T-cell (primary cell): ENCODE measurements around the gene CLIC3. TPM values are rescaled to one million over a fixed set of nuclear protein-coding genes. Genes with fewer than 3 reads are reported as not detected.

Experiments used
- ATAC-seq, 4 experiments: fragments of 200-7000 bp in 3 of 4; fragments of 150-1000 bp in 1 of 4; cut with Tn5 transposase; replicated peaks in 1 of 4; 1 replicate in 3 of 4; 2 replicates in 1 of 4; pipeline ENCODE4 v1.10.0; 2021; ENCODE audit warnings: moderate library complexity in 3 of 4, mild to moderate bottlenecking in 2 of 4, moderate number of reproducible peaks in 1 of 4
- CTCF ChIA-PET, 2 donors: fragments of 300-600 bp; sonication (Branson Sonifier 250); formaldehyde crosslinking; loops; one replicate each; lab custom pipeline; 2022; ENCODE audit warnings: antibody characterized with exemption in 2 of 2; lab: Charles Lee
- POLR2A ChIA-PET, 2 donors: fragments of 300-600 bp; sonication (Branson Sonifier 250); formaldehyde crosslinking; loops; one replicate each; lab custom pipeline; 2022; ENCODE audit warnings: antibody characterized with exemption in 2 of 2; lab: Charles Lee
- DNase-seq, 35 experiments: peaks; one replicate each; pipeline versions ENCODE4 v3.0.0 to v3.0.0-alpha.2; 2013 to 2023
- H3K27ac ChIP-seq: one replicate; pipeline ENCODE4 v1.5.1; 2013; ENCODE audit warnings: low read length
- H3K27me3 ChIP-seq, 2 experiments: replicated peaks in 1 of 2; 1 replicate in 1 of 2; 2 replicates in 1 of 2; pipeline versions ENCODE4 v1.6.1 to v1.7.0; 2013; ENCODE audit warnings: low read length in 1 of 2, mixed read lengths in 1 of 2; ENCODE audit not compliant: control insufficient read depth in 2 of 2, insufficient read depth in 2 of 2; ENCODE audit errors: extremely low read depth in 1 of 2
- H3K36me3 ChIP-seq, 2 donors: 1 replicate in 1 of 2; 2 replicates in 1 of 2; pipeline versions ENCODE4 v1.6.1 to v1.7.0; 2013; ENCODE audit warnings: low read length in 1 of 2; ENCODE audit not compliant: control insufficient read depth in 2 of 2, insufficient read depth in 1 of 2; ENCODE audit errors: extremely low read depth in 1 of 2
- H3K4me1 ChIP-seq, 2 experiments: 1 replicate in 1 of 2; 2 replicates in 1 of 2; pipeline versions ENCODE4 v1.6.1 to v1.7.0; 2013; ENCODE audit warnings: low read length in 2 of 2, mixed read lengths in 1 of 2; ENCODE audit not compliant: insufficient read depth in 2 of 2, control insufficient read depth in 1 of 2; ENCODE audit errors: extremely low read depth in 1 of 2
- H3K4me3 ChIP-seq, 2 donors: 1 replicate in 1 of 2; 2 replicates in 1 of 2; pipeline versions ENCODE4 v1.5.1 to v1.7.0; 2013; ENCODE audit warnings: mild to moderate bottlenecking in 2 of 2, low read length in 1 of 2, moderate library complexity in 1 of 2; ENCODE audit not compliant: control insufficient read depth in 1 of 2; ENCODE audit errors: extremely low read depth in 1 of 2
- H3K9me3 ChIP-seq: 2 replicates; pipeline ENCODE4 v1.7.0; 2013
- H3K27ac Mint-ChIP-seq, 2 donors: one replicate each; pipeline ENCODE4 v1.8.0; 2020 to 2021; ENCODE audit warnings: mild to moderate bottlenecking in 2 of 2, mixed read lengths in 2 of 2
- H3K27me3 Mint-ChIP-seq, 2 donors: one replicate each; pipeline ENCODE4 v1.8.0; 2021 to 2022; ENCODE audit warnings: mixed read lengths in 2 of 2
- H3K36me3 Mint-ChIP-seq: one replicate; pipeline ENCODE4 v1.8.0; 2021; ENCODE audit warnings: mixed read lengths
- H3K4me1 Mint-ChIP-seq, 3 donors: one replicate each; pipeline ENCODE4 v1.8.0; 2020 to 2022; ENCODE audit warnings: mixed read lengths in 3 of 3, mild to moderate bottlenecking in 1 of 3
- H3K4me3 Mint-ChIP-seq, 3 donors: one replicate each; pipeline ENCODE4 v1.8.0; 2020 to 2022; ENCODE audit warnings: mild to moderate bottlenecking in 3 of 3, mixed read lengths in 3 of 3, moderate library complexity in 3 of 3
- H3K9me3 Mint-ChIP-seq, 3 donors: one replicate each; pipeline ENCODE4 v1.8.0; 2020 to 2022; ENCODE audit warnings: mixed read lengths in 3 of 3
- WGBS: methylation state at CpG from one replicate; pipeline ENCODE4 v1.1.5; 2013; ENCODE audit warnings: missing lambda C conversion rate; ENCODE audit not compliant: insufficient coverage; 5-methylcytosine and 5-hydroxymethylcytosine counted together
- total RNA-seq, 35 experiments: library from RNA in 6 of 35; stranded (reverse) in 6 of 35; fragments of 120-200 nt in 1 of 35; gene quantifications; one replicate each; pipeline versions ENCODE4 v1.2.1 to v1.2.4 and lab custom pipeline; 2013 to 2026

Gene CLIC3
- total RNA-seq, 5 donors from 2014 or later (not counting 1 experiment from before 2014, with no cell fraction given), result 5.4 to 24.7 (median 8.0) TPM

- peaks cover 8 to 44% of the 10 kb centered on the region in 2 experiments for H3K4me1 ChIP-seq
- H3K27ac Mint-ChIP-seq, result peak overlapping the region; percentile 72 to 78
- H3K9me3 Mint-ChIP-seq, result no peaks in the 10 kb centered on the region
- peaks cover 11 to 25% (median 19%) of the 10 kb centered on the region in 3 donors for H3K4me1 Mint-ChIP-seq
- H3K4me3 ChIP-seq, result no peak overlapping the region
- peaks cover 0 to 20% of the 10 kb centered on the region in 2 experiments for H3K27me3 ChIP-seq
- peaks cover 3% of the 10 kb centered on the region for H3K36me3 Mint-ChIP-seq
- WGBS, result 76% methylated on average over 6 of the region's 10 CpGs
- H3K4me3 Mint-ChIP-seq, result peak overlapping the region; percentile 76 to 84 (median 80)
- POLR2A ChIA-PET, result no interaction called here
- ATAC-seq (no peak), DNase-seq (no peak)
- peaks cover 5 to 14% of the 10 kb centered on the region in 2 donors for H3K27me3 Mint-ChIP-seq
- no peak overlapping the region for H3K27ac ChIP-seq
- CTCF ChIA-PET, result interaction anchor here in 1 of 2 donors (0.5 kb wide), 1 partner anchor 9 kb away, joined by 3 read pairs; no protein-coding TSS in a partner anchor
- no peaks in the 10 kb centered on the region for H3K9me3 ChIP-seq
- H3K36me3 ChIP-seq, result peaks cover 4 to 13% of the 10 kb centered on the region in 2 donors
Measured at GRCh38 chr9:136990242-136990911, 6.0 kb downstream of the CLIC3 start.

DNA sequence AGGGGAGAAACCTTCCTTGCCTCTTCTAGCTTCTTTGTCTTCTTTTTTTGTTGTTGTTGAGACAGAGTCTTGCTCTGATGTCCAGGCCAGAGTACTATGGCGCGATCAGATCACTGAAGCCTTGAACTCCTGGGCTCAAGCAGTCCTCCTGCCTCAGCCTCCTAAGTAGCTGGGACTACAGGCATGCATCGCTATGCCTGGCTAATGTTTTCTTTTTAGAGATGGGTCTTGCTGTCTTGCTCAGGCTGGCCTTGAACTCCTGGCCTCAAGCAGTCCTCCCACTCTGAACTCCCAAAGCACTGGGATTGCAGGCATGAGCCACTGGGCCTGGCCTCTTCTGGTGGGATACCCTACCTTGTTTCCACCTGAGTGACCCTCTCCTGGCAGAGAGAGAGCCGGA lies 7.5 kb downstream of the CLIC3 start:
- no peaks in the 10 kb centered on the region for H3K9me3 Mint-ChIP-seq
- DNase-seq (no peak), ATAC-seq (no peak)
- no peak overlapping the region for H3K4me3 ChIP-seq
- H3K4me3 Mint-ChIP-seq, result no peak overlapping the region
- no peaks in the 10 kb centered on the region for H3K9me3 ChIP-seq
- POLR2A ChIA-PET, result no interaction called here
- peaks cover 3% of the 10 kb centered on the region for H3K36me3 Mint-ChIP-seq
- H3K4me1 ChIP-seq, result peaks cover 8 to 43% of the 10 kb centered on the region in 2 experiments
- H3K36me3 ChIP-seq, result peaks cover 4 to 7% of the 10 kb centered on the region in 2 donors
- no peak overlapping the region for H3K27ac ChIP-seq
- peaks cover 14 to 24% (median 16%) of the 10 kb centered on the region in 3 donors for H3K4me1 Mint-ChIP-seq
- H3K27me3 Mint-ChIP-seq, result peaks cover 8 to 20% of the 10 kb centered on the region in 2 donors
- WGBS, result 92% methylated on average over 4 of the region's 4 CpGs
- H3K27ac Mint-ChIP-seq, result no peak overlapping the region
- CTCF ChIA-PET, result no interaction called here
- H3K27me3 ChIP-seq, result peaks cover 0 to 36% of the 10 kb centered on the region in 2 experiments

- no peaks in the 10 kb centered on the region for H3K36me3 ChIP-seq
- H3K4me3 ChIP-seq, result no peak overlapping the region
- Mint-ChIP-seq H3K4me1 (peaks cover 1 to 7% (median 6%) of the 10 kb centered on the region in 3 donors), H3K9me3 (no peaks in the 10 kb centered on the region), H3K27ac (no peak overlapping the region), H3K27me3 (peaks cover 11 to 25% of the 10 kb centered on the region in 2 donors), H3K36me3 (no peaks in the 10 kb centered on the region), H3K4me3 (peak overlapping the region in 1 of 3 donors; percentile 16)
- WGBS, result 29% methylated on average over 27 of the region's 33 CpGs
- ChIA-PET POLR2A (no interaction called here), CTCF (no interaction called here)
- peaks cover 0 to 19% of the 10 kb centered on the region in 2 experiments for H3K4me1 ChIP-seq
- H3K9me3 ChIP-seq, result no peaks in the 10 kb centered on the region
- peaks cover 0 to 56% of the 10 kb centered on the region in 2 experiments for H3K27me3 ChIP-seq
- ATAC-seq (no peak), DNase-seq (no peak)
- no peak overlapping the region for H3K27ac ChIP-seq
Measured at GRCh38 chr9:136985853-136986252, 10.5 kb downstream of the CLIC3 start.

GRCh38 chr9:136985027-136985602 lies 11.3 kb downstream of the CLIC3 start:
- H3K4me1 Mint-ChIP-seq, result peaks cover 0 to 7% (median 6%) of the 10 kb centered on the region in 3 donors
- ATAC-seq (peak; percentile 33 to 68 (median 42)), DNase-seq (peak in 2 of 35 experiments; percentile 27 to 38)
- POLR2A ChIA-PET, result no interaction called here
- CTCF ChIA-PET, result no interaction called here
- 6% methylated on average over 48 of the region's 48 CpGs for WGBS
- no peaks in the 10 kb centered on the region for H3K9me3 Mint-ChIP-seq
- peaks cover 11 to 29% of the 10 kb centered on the region in 2 donors for H3K27me3 Mint-ChIP-seq
- Histone ChIP-seq H3K27ac (no peak overlapping the region), H3K36me3 (no peaks in the 10 kb centered on the region), H3K4me1 (peaks cover 0 to 19% of the 10 kb centered on the region in 2 experiments), H3K4me3 (peak overlapping the region in 1 of 2 donors; percentile 26), H3K27me3 (peaks cover 0 to 56% of the 10 kb centered on the region in 2 experiments), H3K9me3 (no peaks in the 10 kb centered on the region)
- no peaks in the 10 kb centered on the region for H3K36me3 Mint-ChIP-seq
- no peak overlapping the region for H3K27ac Mint-ChIP-seq
- H3K4me3 Mint-ChIP-seq, result peak overlapping the region in 1 of 3 donors; percentile 22

- DNase-seq (no peak), ATAC-seq (peak in 2 of 4 experiments; percentile 15 to 30)
- CTCF ChIA-PET, result no interaction called here
Measured at GRCh38 chr9:136984464-136985026, 11.8 kb downstream of the CLIC3 start.

GRCh38 chr9:136983656-136984314 lies 12.6 kb downstream of the CLIC3 start:
- H3K4me1 ChIP-seq, result peaks cover 0 to 29% of the 10 kb centered on the region in 2 experiments
- Mint-ChIP-seq H3K36me3 (no peaks in the 10 kb centered on the region), H3K9me3 (no peaks in the 10 kb centered on the region), H3K27me3 (peaks cover 11 to 29% of the 10 kb centered on the region in 2 donors), H3K27ac (peak overlapping the region in 1 of 2 donors; percentile 2), H3K4me1 (peaks cover 0 to 7% (median 6%) of the 10 kb centered on the region in 3 donors), H3K4me3 (peak overlapping the region in 1 of 3 donors; percentile 6)
- 86% methylated on average over 10 of the region's 11 CpGs for WGBS
- ATAC-seq, result no peak
- ChIA-PET POLR2A (no interaction called here), CTCF (no interaction called here)
- H3K4me3 ChIP-seq, result no peak overlapping the region
- no peaks in the 10 kb centered on the region for H3K36me3 ChIP-seq
- no peak overlapping the region for H3K27ac ChIP-seq
- H3K9me3 ChIP-seq, result no peaks in the 10 kb centered on the region
- H3K27me3 ChIP-seq, result peaks cover 0 to 55% of the 10 kb centered on the region in 2 experiments
- DNase-seq, result no peak

More at GRCh38 chr9:136984464-136985026, 11.8 kb downstream of the CLIC3 start:
- peaks cover 0 to 7% (median 6%) of the 10 kb centered on the region in 3 donors for H3K4me1 Mint-ChIP-seq
- 47% methylated on average over 28 of the region's 29 CpGs for WGBS
- POLR2A ChIA-PET, result no interaction called here
- Histone ChIP-seq H3K27me3 (peaks cover 0 to 56% of the 10 kb centered on the region in 2 experiments), H3K4me1 (peaks cover 0 to 23% of the 10 kb centered on the region in 2 experiments), H3K4me3 (no peak overlapping the region), H3K9me3 (no peaks in the 10 kb centered on the region), H3K27ac (no peak overlapping the region), H3K36me3 (no peaks in the 10 kb centered on the region)
- peak overlapping the region in 1 of 3 donors; percentile 22 for H3K4me3 Mint-ChIP-seq
- H3K27ac Mint-ChIP-seq, result no peak overlapping the region
- no peaks in the 10 kb centered on the region for H3K9me3 Mint-ChIP-seq
- peaks cover 11 to 29% of the 10 kb centered on the region in 2 donors for H3K27me3 Mint-ChIP-seq
- H3K36me3 Mint-ChIP-seq, result no peaks in the 10 kb centered on the region
